ENCODE measurements around the gene CCT6B. TPM values are rescaled to one million over a fixed set of nuclear protein-coding genes. Genes with fewer than 3 reads are reported as not detected.
A peak's percentile ranks its signal among the peaks of the same experiment; 100 is the strongest.

CCT6B gene
- total and polyA plus RNA-seq, 2 of the 13 experiments (the other 11 are each of a cell fraction or from before 2014, with no cell fraction given): 0.41 to 1.4 TPM

DNA sequence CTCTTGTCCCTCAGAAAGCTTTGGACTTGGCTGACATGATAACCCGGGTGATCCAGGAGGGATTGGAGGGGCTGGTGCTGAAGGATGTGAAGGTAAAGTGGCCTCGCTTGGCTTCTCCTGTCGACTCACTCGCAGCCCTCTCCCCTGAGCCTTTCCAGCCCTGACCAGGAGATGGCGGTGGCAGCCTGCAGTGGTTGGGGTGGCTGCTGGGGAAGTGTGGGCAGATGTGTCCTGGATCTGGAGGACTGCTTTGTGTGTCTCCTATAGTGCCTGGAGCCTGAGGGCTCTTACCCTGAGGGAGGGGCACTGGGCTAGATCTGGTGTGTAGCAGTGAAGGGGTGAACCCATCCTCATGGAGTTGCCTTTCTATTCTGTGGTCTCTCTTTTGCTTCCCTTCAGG lies 36.9 kb upstream of the CCT6B start (continued):
- TF ChIP-seq XRCC5 (optimal IDR thresholded peaks at IDR 0.05; ENCODE audit: low read length): peak; percentile 41
- no peak for TF ChIP-seq ATF2 (CRISPR knock-in tag; IDR thresholded peaks at IDR 0.05)
- TF ChIP-seq CBFB (CRISPR knock-in tag; IDR thresholded peaks at IDR 0.05): no peak
- TF ChIP-seq ZNF674 (CRISPR knock-in tag; IDR thresholded peaks at IDR 0.05; ENCODE audit: low read depth): no peak
- TF ChIP-seq, protein P1, sequence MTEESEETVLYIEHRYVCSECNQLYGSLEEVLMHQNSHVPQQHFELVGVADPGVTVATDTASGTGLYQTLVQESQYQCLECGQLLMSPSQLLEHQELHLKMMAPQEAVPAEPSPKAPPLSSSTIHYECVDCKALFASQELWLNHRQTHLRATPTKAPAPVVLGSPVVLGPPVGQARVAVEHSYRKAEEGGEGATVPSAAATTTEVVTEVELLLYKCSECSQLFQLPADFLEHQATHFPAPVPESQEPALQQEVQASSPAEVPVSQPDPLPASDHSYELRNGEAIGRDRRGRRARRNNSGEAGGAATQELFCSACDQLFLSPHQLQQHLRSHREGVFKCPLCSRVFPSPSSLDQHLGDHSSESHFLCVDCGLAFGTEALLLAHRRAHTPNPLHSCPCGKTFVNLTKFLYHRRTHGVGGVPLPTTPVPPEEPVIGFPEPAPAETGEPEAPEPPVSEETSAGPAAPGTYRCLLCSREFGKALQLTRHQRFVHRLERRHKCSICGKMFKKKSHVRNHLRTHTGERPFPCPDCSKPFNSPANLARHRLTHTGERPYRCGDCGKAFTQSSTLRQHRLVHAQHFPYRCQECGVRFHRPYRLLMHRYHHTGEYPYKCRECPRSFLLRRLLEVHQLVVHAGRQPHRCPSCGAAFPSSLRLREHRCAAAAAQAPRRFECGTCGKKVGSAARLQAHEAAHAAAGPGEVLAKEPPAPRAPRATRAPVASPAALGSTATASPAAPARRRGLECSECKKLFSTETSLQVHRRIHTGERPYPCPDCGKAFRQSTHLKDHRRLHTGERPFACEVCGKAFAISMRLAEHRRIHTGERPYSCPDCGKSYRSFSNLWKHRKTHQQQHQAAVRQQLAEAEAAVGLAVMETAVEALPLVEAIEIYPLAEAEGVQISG (CRISPR knock-in tag; IDR thresholded peaks at IDR 0.05): peak; percentile 71; the same call in 1 of the 2 replicates
- no peak for TF ChIP-seq ZNF749 (CRISPR knock-in tag; IDR thresholded peaks at IDR 0.05; ENCODE audit: borderline replicate concordance)
- TF ChIP-seq ZNF839 (CRISPR knock-in tag; IDR thresholded peaks at IDR 0.05; ENCODE audit: borderline replicate concordance): no peak
- TF ChIP-seq, protein P2, sequence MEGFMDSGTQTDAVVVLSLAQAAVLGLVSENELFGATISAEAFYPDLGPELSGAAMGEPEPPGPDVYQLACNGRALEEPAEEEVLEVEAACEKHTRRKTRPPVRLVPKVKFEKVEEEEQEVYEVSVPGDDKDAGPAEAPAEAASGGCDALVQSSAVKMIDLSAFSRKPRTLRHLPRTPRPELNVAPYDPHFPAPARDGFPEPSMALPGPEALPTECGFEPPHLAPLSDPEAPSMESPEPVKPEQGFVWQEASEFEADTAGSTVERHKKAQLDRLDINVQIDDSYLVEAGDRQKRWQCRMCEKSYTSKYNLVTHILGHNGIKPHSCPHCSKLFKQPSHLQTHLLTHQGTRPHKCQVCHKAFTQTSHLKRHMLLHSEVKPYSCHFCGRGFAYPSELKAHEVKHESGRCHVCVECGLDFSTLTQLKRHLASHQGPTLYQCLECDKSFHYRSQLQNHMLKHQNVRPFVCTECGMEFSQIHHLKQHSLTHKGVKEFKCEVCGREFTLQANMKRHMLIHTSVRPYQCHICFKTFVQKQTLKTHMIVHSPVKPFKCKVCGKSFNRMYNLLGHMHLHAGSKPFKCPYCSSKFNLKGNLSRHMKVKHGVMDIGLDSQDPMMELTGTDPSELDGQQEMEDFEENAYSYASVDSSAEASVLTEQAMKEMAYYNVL (CRISPR knock-in tag; IDR thresholded peaks at IDR 0.05; ENCODE audit: borderline replicate concordance): no peak
- no peak for TF ChIP-seq ZNF3 (CRISPR knock-in tag; IDR thresholded peaks at IDR 0.05)
- TF ChIP-seq ZNF318 (CRISPR knock-in tag; IDR thresholded peaks at IDR 0.05): no peak
- no peak for TF ChIP-seq ZNF792 (CRISPR knock-in tag; IDR thresholded peaks at IDR 0.05)
- no peak for TF ChIP-seq SMAD9 (CRISPR knock-in tag; IDR thresholded peaks at IDR 0.05)
- TF ChIP-seq GATAD1 (CRISPR knock-in tag; IDR thresholded peaks at IDR 0.05): 0 out of 2 replicates have a peak, but pooled peaks have one; percentile 35
- TF ChIP-seq ZBTB37 (CRISPR knock-in tag; IDR thresholded peaks at IDR 0.05): no peak
